ENCODE data around the gene TSC2.

The TSC2 gene

DNA sequence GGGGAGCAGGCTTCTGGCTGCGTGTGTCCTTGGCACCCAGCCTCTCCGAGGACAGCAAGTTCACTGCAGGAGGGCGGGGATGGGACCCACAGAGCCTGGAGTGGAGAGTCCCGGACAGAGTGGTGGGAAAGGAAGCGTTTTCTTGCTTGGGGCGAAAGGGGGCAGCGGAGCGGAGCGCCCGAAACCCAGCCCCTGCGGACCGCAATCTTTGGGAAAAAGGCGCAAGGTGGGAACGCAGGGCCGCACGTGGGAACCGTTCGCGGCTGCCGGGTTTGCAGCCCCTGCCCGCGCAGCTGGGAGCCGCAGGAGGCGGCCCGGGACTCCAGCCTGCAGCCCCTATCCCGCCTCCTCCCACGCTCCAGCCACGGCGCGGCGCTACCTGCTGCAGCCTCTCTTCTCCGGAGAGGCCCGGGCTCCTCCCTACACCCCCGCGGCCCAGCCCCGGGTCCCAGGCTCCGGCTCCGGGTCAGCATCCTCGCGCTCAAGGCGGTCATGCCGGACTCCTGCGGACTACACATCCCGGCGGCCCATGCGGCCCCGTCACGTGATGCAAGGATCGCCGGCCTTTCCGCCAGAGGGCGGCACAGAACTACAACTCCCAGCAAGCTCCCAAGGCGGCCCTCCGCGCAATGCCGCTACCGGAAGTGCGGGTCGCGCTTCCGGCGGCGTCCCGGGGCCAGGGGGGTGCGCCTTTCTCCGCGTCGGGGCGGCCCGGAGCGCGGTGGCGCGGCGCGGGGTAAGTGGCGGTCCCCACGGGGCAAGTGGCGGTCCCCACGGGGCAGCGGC, at the start of gene TSC2, which contains the start of gene NTHL1:
Gene TSC2, plus strand, starts transcription at position 656 of the 786 bp plus-strand sequence. CDS start 631 bp downstream, outside the sequence.
Gene NTHL1, minus strand, starts transcription at position 505 of the 786 bp plus-strand sequence. Its CDS starts 11 bp downstream, at position 494.
- peak; percentile 96 for DNase-seq (ENCODE audit: extremely low read depth, insufficient read length)
- peak within 1 kb of the TSS; percentile 91 for H3K4me3 ChIP-seq (replicated peaks; ENCODE audit: low read depth, low read length)
- TF ChIP-seq, protein P1, sequence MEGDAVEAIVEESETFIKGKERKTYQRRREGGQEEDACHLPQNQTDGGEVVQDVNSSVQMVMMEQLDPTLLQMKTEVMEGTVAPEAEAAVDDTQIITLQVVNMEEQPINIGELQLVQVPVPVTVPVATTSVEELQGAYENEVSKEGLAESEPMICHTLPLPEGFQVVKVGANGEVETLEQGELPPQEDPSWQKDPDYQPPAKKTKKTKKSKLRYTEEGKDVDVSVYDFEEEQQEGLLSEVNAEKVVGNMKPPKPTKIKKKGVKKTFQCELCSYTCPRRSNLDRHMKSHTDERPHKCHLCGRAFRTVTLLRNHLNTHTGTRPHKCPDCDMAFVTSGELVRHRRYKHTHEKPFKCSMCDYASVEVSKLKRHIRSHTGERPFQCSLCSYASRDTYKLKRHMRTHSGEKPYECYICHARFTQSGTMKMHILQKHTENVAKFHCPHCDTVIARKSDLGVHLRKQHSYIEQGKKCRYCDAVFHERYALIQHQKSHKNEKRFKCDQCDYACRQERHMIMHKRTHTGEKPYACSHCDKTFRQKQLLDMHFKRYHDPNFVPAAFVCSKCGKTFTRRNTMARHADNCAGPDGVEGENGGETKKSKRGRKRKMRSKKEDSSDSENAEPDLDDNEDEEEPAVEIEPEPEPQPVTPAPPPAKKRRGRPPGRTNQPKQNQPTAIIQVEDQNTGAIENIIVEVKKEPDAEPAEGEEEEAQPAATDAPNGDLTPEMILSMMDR (IDR thresholded peaks at IDR 0.05; ENCODE audit: insufficient read depth, low read length, poor library complexity, severe bottlenecking) = no peak
- no peaks in the 10 kb centered on the region for H3K27me3 ChIP-seq (replicated peaks; ENCODE audit: control insufficient read depth, insufficient read depth, low read length)
- peaks cover 4% of the 10 kb centered on the region for H3K36me3 ChIP-seq (ENCODE audit: control insufficient read depth, insufficient read depth, low read length)

DNA sequence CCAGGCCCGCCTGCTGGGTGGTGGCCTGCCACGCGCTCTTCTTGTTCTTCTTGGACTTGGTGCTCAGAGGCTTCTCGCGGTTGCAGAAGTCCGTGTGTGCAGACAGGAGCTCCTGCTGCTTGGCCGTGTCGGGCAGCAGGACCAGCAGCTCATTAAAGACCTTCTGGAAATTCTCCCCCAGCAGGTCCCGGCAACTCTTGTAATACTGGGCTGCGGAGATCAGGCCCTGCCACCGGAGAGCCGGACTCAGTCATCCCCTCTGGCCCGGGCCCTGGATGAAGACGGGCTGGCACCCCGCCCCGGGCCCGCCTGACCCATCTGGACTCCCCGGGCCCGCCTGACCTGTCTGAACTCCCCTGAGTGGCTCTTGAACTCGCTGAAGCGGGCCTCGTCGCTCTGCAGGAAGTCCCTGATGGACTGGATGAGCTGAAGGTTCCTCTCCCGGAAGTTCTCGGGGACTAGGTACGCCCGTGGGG, 49.4 kb upstream of the TSC2 start:
- TF ChIP-seq, protein P1 (IDR thresholded peaks at IDR 0.05; ENCODE audit: insufficient read depth, low read length, poor library complexity, severe bottlenecking) = no peak
- no peak overlapping the region for H3K4me3 ChIP-seq (replicated peaks; ENCODE audit: low read depth, low read length)
- no peak for DNase-seq (ENCODE audit: extremely low read depth, insufficient read length)
- peaks cover 45% of the 10 kb centered on the region for H3K36me3 ChIP-seq (ENCODE audit: control insufficient read depth, insufficient read depth, low read length)
- no peaks in the 10 kb centered on the region for H3K27me3 ChIP-seq (replicated peaks; ENCODE audit: control insufficient read depth, insufficient read depth, low read length)

DNA sequence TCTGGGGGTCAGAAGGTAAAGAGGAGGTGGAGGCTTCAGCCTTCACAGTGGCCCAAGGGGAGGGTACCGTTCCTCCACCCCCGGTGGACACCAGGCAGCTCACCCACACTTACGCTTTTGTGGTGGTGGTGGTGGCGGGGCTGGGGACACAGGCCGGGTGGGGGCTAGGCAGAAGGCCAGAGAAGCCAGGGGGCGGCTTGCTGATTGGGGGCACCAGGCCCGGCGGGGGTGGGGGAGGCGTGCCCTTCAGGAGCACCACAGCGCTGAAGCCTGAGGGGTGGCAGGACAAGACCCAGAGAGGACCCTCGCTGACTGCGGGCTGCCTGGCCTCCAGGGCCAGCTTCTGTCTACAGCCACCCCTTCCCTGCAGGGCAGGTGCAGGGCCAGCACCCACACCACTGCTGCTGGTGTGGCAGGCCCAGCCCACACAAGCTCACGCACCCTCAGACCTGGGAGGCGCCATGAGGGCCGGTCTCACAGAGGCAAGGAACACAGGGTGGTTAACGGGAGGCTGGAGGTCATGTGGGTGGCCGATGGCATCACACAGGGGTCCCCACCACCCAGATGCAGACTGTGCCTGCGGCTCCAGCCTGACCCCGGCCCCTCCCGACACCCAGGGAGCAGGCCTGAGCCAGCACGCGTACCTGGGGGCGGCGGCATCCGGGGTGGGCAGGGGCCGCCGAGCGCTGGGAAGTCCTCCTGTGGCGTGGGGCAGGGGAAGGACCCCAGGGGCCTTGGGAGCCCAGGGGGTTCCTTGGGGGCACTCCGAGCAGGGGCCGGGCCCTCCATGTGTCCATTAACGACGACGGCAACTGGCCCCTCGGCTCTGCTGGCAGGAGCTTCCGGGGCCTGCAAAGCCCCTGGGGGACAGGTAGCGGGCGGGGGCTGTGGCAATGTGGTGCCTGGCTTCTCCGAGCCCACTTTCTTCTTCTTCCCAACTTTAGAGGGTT, 48.7 kb upstream of the TSC2 start:
- peak; percentile 13 for DNase-seq (ENCODE audit: extremely low read depth, insufficient read length)

DNA sequence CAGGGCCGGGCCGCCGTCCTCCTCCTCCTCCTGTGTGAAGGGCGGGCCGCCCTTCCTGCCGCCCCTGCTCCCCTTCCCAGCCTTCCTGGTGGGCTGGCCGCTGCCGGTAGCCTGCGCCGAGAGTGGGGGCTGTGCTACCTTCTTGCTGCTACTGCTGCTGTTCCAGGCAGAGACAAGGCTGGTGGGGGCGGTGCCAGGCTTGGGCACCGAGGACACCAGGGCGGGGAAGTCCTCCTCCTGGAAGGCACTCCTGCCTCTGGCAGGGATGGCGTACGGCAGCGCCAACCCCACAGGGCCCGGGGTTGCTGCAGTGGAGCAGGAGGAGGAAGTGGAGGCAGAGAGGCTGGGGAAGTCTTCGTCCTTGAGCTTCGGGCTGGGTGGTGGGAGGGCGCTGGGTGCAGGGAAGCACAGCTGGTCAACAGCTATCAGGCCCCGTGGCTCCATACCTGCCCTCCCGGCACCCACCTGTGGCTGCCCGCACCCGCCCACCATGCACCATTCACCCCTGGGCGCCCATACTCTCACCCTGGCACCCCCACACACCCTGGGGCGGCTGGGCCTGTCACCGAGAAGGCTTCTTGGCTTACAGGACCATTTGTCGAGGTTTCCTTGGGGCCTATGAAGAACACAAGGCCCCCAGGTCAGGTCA, 47.8 kb upstream of the TSC2 start:
- no peak for DNase-seq (ENCODE audit: extremely low read depth, insufficient read length)
- TF ChIP-seq, protein P1 (IDR thresholded peaks at IDR 0.05; ENCODE audit: insufficient read depth, low read length, poor library complexity, severe bottlenecking) = no peak
- H3K4me3 ChIP-seq (replicated peaks; ENCODE audit: low read depth, low read length) = no peak overlapping the region
- no peaks in the 10 kb centered on the region for H3K27me3 ChIP-seq (replicated peaks; ENCODE audit: control insufficient read depth, insufficient read depth, low read length)
- peaks cover 48% of the 10 kb centered on the region for H3K36me3 ChIP-seq (ENCODE audit: control insufficient read depth, insufficient read depth, low read length)

More for the DNA sequence above, 48.7 kb upstream of the TSC2 start:
- Histone ChIP-seq H3K4me3 (replicated peaks; ENCODE audit: low read depth, low read length) (no peak overlapping the region), H3K36me3 (ENCODE audit: control insufficient read depth, insufficient read depth, low read length) (peaks cover 48% of the 10 kb centered on the region), H3K27me3 (replicated peaks; ENCODE audit: control insufficient read depth, insufficient read depth, low read length) (no peaks in the 10 kb centered on the region)
- TF ChIP-seq, protein P1 (IDR thresholded peaks at IDR 0.05; ENCODE audit: insufficient read depth, low read length, poor library complexity, severe bottlenecking) = no peak

DNA sequence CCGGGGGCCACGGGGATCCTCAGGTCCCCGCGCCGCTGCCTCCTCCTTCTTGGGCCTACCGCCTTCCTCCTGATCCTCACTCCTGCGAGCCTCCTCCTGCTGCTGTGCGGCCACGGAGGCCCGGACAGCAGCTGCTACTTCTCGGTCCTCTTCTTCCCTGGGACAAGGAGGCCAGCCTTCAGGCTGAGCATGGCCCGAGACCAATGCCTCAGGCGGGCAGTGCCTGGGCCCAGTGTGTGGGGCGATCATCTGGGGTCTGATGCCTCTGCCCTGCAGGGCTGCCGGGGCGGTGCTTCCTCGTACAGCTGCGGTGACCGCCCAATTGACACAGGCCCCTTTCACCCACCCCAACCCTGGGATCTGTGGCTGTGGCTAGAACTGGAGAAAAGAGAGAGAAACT, 46.8 kb upstream of the TSC2 start:
- H3K36me3 ChIP-seq (ENCODE audit: control insufficient read depth, insufficient read depth, low read length) = peaks cover 50% of the 10 kb centered on the region
- TF ChIP-seq, protein P1 (IDR thresholded peaks at IDR 0.05; ENCODE audit: insufficient read depth, low read length, poor library complexity, severe bottlenecking) = no peak
- no peak for DNase-seq (ENCODE audit: extremely low read depth, insufficient read length)
- no peaks in the 10 kb centered on the region for H3K27me3 ChIP-seq (replicated peaks; ENCODE audit: control insufficient read depth, insufficient read depth, low read length)
- no peak overlapping the region for H3K4me3 ChIP-seq (replicated peaks; ENCODE audit: low read depth, low read length)
